GM12872 (cell line): ENCODE data around the gene ARHGAP25.

ENCODE experiments used
- TF ChIP-seq, protein P1 (sequence below): IDR thresholded peaks from 3 replicates; pipeline ENCODE4 v1.5.1; 2011; ENCODE audit warnings: low read depth, mild to moderate bottlenecking, low read length, moderate library complexity; ENCODE audit not compliant: insufficient read depth

ARHGAP25 gene, protein sequence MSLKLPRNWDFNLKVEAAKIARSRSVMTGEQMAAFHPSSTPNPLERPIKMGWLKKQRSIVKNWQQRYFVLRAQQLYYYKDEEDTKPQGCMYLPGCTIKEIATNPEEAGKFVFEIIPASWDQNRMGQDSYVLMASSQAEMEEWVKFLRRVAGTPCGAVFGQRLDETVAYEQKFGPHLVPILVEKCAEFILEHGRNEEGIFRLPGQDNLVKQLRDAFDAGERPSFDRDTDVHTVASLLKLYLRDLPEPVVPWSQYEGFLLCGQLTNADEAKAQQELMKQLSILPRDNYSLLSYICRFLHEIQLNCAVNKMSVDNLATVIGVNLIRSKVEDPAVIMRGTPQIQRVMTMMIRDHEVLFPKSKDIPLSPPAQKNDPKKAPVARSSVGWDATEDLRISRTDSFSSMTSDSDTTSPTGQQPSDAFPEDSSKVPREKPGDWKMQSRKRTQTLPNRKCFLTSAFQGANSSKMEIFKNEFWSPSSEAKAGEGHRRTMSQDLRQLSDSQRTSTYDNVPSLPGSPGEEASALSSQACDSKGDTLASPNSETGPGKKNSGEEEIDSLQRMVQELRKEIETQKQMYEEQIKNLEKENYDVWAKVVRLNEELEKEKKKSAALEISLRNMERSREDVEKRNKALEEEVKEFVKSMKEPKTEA

DNA sequence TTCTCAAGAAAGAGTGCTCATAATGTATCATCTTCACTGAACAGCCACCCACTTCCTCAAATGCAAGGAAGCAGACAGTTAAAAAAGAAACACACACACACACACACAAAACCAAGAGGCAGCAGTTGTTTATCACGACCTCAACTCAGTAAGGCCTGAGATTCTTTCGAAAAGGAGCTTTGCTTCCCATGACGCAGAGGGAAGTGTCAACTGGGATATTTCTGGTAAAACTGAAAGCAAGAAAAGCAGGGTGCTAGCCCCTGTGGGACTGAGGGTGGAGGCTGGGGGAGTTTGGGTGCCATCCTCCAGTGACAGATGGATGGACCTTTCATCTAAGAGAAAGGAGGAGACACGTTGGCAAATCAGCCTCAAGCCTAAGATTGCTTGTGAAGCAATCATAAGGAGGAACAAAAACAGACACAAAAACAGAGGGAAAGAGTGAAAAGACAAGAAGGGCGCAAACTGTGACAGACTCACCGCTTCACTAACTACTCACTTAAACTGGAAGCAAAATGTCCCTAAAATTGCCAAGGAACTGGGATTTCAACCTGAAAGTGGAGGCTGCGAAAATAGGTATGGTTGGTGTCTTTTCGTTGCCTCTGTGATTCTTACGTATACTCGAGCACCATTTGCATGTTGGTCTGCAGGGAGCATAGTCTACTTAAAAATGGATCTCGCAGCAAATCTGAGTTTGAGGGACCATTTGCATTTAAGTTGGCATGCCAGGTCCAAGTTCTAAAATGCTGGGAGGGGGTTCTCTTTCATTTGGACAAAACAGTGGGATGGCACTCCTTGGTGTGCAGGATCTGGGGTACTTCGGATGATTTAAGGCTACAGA, at the start of gene ARHGAP25:
Gene ARHGAP25, plus strand, starts transcription at position 124 of the 838 bp plus-strand sequence. Its CDS starts 389 bp downstream, at position 513.
- TF ChIP-seq, protein P1, sequence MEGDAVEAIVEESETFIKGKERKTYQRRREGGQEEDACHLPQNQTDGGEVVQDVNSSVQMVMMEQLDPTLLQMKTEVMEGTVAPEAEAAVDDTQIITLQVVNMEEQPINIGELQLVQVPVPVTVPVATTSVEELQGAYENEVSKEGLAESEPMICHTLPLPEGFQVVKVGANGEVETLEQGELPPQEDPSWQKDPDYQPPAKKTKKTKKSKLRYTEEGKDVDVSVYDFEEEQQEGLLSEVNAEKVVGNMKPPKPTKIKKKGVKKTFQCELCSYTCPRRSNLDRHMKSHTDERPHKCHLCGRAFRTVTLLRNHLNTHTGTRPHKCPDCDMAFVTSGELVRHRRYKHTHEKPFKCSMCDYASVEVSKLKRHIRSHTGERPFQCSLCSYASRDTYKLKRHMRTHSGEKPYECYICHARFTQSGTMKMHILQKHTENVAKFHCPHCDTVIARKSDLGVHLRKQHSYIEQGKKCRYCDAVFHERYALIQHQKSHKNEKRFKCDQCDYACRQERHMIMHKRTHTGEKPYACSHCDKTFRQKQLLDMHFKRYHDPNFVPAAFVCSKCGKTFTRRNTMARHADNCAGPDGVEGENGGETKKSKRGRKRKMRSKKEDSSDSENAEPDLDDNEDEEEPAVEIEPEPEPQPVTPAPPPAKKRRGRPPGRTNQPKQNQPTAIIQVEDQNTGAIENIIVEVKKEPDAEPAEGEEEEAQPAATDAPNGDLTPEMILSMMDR = no peak

DNA sequence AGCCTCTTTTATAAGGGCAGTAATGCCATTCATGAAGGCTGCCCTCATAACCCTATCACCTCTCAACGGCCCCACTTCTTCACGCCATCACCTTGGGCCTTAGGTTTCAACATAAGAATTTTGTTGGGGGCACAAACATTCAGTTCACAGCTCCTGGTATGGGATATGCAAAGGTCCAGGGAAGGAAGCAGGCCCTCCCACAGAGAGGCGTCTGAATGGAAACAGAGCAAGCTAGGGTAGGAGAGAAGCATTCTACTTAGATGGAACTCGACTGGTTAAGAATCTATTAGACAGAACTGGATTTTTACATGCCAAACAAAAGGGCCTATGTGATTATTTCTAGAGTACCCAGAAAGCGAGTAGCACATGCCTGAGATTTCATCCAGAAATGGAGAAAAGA, 48.4 kb upstream of the ARHGAP25 start:
- TF ChIP-seq, protein P1 = no peak

DNA sequence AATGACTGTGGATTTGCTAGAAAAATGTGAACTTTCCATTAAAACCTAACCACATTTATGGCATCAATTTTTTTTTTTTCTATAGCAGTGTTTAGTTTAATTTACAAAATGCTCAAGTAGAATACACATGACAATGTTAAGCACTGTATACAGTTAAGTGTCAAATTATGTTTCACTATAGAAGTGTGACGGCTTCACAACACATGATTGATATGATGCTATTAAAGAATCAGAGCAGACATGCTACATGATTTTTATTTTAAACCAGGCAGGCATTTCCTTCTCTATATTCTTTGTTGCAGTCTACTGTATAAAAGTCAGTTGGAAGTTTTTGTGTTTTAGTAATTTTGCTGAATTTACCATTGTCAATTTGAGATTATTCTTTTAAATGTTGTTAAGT, 47.6 kb upstream of the ARHGAP25 start:
- TF ChIP-seq, protein P1 = no peak

DNA sequence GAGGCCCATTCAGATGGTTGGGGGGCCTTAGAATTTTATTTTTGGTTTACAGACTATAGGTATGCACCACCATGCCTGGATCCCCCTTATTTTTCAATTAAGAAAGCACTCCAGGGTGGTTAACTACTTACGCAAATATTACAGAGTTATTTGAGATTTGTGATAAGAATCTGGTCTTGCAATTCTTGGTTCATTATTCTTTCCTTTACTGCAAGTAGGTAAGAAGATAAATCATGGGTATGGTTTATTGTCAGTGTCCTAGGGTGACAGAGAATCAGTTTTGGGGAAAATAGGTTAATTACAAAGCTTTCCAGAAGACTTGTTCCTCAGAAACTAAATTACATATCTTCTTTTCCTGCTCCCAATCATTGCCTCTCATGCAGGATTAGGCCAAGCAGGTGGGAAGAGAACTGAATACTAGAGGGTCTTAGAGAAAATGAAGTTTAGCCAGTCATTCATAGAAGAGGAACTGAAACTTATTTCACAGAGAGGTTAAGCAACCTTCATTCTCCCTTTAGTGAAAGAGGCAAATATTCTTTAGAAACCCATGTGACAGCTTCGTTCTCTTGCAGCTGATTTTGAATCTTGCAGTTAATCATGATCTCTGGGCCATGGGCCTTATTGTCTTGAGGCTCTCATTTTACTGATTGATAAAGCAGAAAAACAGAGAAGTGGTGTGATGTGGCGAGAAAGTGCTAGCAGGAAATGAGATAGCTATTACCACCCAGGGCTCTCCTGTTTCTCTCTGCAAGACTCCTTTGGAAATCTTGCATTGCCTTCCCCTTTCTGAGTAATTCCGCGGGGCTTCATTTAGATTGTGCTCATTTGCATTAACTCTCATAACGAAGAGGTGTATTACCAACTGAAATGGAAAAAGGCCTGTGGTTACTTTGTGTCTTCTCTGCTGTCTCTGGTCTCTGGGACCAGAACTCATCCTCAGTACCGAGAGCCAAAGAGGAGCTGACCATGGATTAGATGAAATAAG, 44.8 kb upstream of the ARHGAP25 start:
- TF ChIP-seq, protein P1 = no peak

DNA sequence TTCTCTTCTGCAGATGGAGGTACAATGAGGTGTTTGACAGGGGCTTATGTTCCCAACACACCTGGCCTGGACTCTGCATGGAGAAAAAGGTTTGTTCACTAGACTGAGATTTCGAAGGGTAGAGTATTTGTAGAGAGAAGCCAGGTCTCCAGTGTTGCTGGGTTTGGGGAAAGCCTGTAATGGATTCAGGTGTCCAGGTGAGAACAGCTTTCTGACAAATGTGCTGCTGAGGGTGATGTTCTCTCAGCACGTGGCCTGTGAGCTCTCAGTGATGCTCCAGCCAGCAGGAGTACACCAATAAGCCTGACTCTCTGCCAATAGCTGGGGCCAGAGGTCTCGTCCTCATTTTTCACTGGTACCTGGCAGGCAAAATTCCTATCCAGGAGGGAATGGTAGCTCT, 43.8 kb upstream of the ARHGAP25 start:
- TF ChIP-seq, protein P1 = no peak

DNA sequence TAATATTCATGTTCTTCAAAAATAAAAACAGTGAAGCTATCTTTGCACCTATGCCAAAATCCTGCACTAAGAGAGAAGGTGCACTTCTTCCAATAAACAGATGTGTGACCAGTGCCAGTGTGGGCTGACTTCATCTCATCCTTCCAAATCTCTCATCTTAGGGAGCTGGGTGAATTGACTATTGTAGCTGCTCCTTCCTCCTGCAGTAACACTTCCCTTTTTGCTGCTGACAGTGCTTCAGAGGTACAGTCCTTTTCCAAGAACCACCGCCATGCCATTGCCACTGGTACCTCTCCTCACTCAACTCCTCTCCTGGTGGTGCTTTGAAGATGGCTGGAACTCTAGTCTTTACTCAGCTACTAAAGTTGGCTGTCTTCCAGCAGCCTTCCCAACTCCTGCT, 42.1 kb upstream of the ARHGAP25 start:
- TF ChIP-seq, protein P1 = no peak
